H1 (cell line): ENCODE results near the gene PARP1. TPM values are rescaled to one million over a fixed set of nuclear protein-coding genes. Genes with fewer than 3 reads are reported as not detected.

Experiments
- CTCF ChIA-PET: fragments of 300-600 bp; sonication (Branson Sonifier 250); formaldehyde crosslinking; loops from one replicate; lab custom pipeline; 2021; ENCODE audit not compliant: partially characterized antibody; lab: Charles Lee
- POLR2A ChIA-PET: fragments of 300-600 bp; sonication (Branson Sonifier 250); formaldehyde crosslinking; loops from one replicate; lab custom pipeline; 2021; ENCODE audit warnings: inconsistent platforms; ENCODE audit not compliant: partially characterized antibody; lab: Charles Lee
- DNase-seq, 2 experiments: peaks; one replicate each; pipeline versions ENCODE4 v3.0.0 to v3.0.0-alpha.2; 2010 to 2022; ENCODE audit warnings: low spot score in 2 of 2, low read depth in 1 of 2, mixed read lengths in 1 of 2
- FAIRE-seq: peaks from 2 replicates; lab custom pipeline; 2011; peaks lifted over from hg19 to GRCh38; lab: Jason Lieb, UNC
- H2AFZ ChIP-seq: 2 replicates; pipeline ENCODE4 v1.8.1; 2012; ENCODE audit warnings: low read length, inconsistent platforms
- H2AK5ac ChIP-seq: 2 replicates; pipeline ENCODE4 v1.6.1; 2013; ENCODE audit warnings: low read depth, low read length
- H2BK120ac ChIP-seq: replicated peaks from 2 replicates; pipeline ENCODE3; 2013; ENCODE audit warnings: low read depth, low read length, inconsistent platforms
- H2BK12ac ChIP-seq: 2 replicates; pipeline ENCODE4 v1.6.1; 2013; ENCODE audit warnings: low read depth, low read length
- H2BK15ac ChIP-seq: 2 replicates; pipeline ENCODE4 v1.6.1; 2013; ENCODE audit warnings: low read length
- H2BK20ac ChIP-seq: 2 replicates; pipeline ENCODE4 v1.6.1; 2013; ENCODE audit warnings: low read length
- H2BK5ac ChIP-seq: 2 replicates; pipeline ENCODE4 v1.6.1; 2013; ENCODE audit warnings: low read depth, low read length
- H3K14ac ChIP-seq: 2 replicates; pipeline ENCODE4 v1.6.1; 2013; ENCODE audit warnings: inconsistent platforms; ENCODE audit not compliant: insufficient read length
- H3K18ac ChIP-seq: 2 replicates; pipeline ENCODE4 v1.6.1; 2013; ENCODE audit warnings: low read length; ENCODE audit errors: extremely low read depth
- H3K23ac ChIP-seq: 2 replicates; pipeline ENCODE4 v1.6.1; 2013; ENCODE audit warnings: inconsistent platforms; ENCODE audit not compliant: insufficient read length
- H3K23me2 ChIP-seq: 2 replicates; pipeline ENCODE4 v1.6.1; 2013; ENCODE audit warnings: low read depth, low read length
- H3K27ac ChIP-seq: 2 replicates; pipeline ENCODE4 v1.6.1; 2011; ENCODE audit warnings: low read depth, low read length, inconsistent platforms
- H3K27me3 ChIP-seq, 4 experiments: replicated peaks in 1 of 4; 1 replicate in 1 of 4; 2 replicates in 3 of 4; pipeline versions ENCODE4 v1.6.1 to v1.8.1; 2011 to 2013; ENCODE audit warnings: low read length in 3 of 4, mild to moderate bottlenecking in 3 of 4, inconsistent platforms in 2 of 4, mixed read lengths in 2 of 4, moderate library complexity in 1 of 4; ENCODE audit not compliant: control insufficient read depth in 3 of 4, insufficient read depth in 3 of 4; ENCODE audit errors: extremely low read depth in 1 of 4
- H3K36me3 ChIP-seq, 4 experiments: 2 replicates each; pipeline versions ENCODE4 v1.6.1 to v1.8.1; 2011 to 2013; ENCODE audit warnings: mild to moderate bottlenecking in 4 of 4, low read length in 3 of 4, moderate library complexity in 2 of 4, control low read depth in 1 of 4, inconsistent platforms in 1 of 4; ENCODE audit not compliant: insufficient read depth in 4 of 4, control insufficient read depth in 2 of 4
- H3K4ac ChIP-seq: replicated peaks from 2 replicates; pipeline ENCODE3; 2013; ENCODE audit warnings: low read length, low read depth, mixed read lengths, inconsistent platforms; ENCODE audit not compliant: insufficient read length
- H3K4me1 ChIP-seq, 4 experiments: replicated peaks in 1 of 4; 1 replicate in 1 of 4; 2 replicates in 3 of 4; pipeline versions ENCODE4 v1.6.1 to v1.8.1; 2011 to 2013; ENCODE audit warnings: low read length in 3 of 4, inconsistent platforms in 2 of 4, mixed read lengths in 1 of 4; ENCODE audit not compliant: insufficient read depth in 4 of 4, control insufficient read depth in 3 of 4
- H3K4me2 ChIP-seq, 2 experiments: 2 replicates each; pipeline versions ENCODE4 v1.6.1 to v1.8.1; 2011 to 2013; ENCODE audit warnings: low read depth in 2 of 2, low read length in 2 of 2, control low read depth in 1 of 2, inconsistent platforms in 1 of 2, mild to moderate bottlenecking in 1 of 2; ENCODE audit not compliant: insufficient read depth in 1 of 2
- H3K4me3 ChIP-seq, 4 experiments: fragments of 200-600, 300-600 bp in 1 of 4; sonication (generic), shearing (Covaris generic), sonication (Bioruptor Twin) in 1 of 4; 2 replicates each; pipeline versions ENCODE4 v1.5.1 to v1.8.1; 2011 to 2016; ENCODE audit warnings: low read length in 4 of 4, low read depth in 3 of 4, control low read depth in 2 of 4, inconsistent platforms in 2 of 4, mild to moderate bottlenecking in 2 of 4, mixed read lengths in 1 of 4, moderate library complexity in 1 of 4; ENCODE audit not compliant: insufficient read depth in 2 of 4; ENCODE audit errors: extremely low read depth in 1 of 4
- H3K56ac ChIP-seq: replicated peaks from 2 replicates; pipeline ENCODE3; 2013; ENCODE audit warnings: low read depth, mild to moderate bottlenecking, mixed read lengths, low read length, inconsistent platforms; ENCODE audit not compliant: insufficient read length
- H3K79me1 ChIP-seq: 2 replicates; pipeline ENCODE4 v1.6.1; 2013; ENCODE audit warnings: low read depth, low read length, control low read depth
- H3K79me2 ChIP-seq, 2 experiments: 2 replicates each; pipeline versions ENCODE4 v1.6.1 to v1.8.1; 2012 to 2013; ENCODE audit warnings: low read length in 2 of 2, mild to moderate bottlenecking in 2 of 2, inconsistent platforms in 1 of 2; ENCODE audit not compliant: insufficient read depth in 2 of 2, control insufficient read depth in 1 of 2
- H3K9ac ChIP-seq, 4 experiments: replicated peaks in 1 of 4; 1 replicate in 1 of 4; 2 replicates in 3 of 4; pipeline versions ENCODE4 v1.6.1 to v1.8.1; 2011 to 2013; ENCODE audit warnings: low read depth in 3 of 4, low read length in 3 of 4, control low read depth in 2 of 4, mild to moderate bottlenecking in 2 of 4, moderate library complexity in 2 of 4, inconsistent platforms in 1 of 4; ENCODE audit errors: extremely low read depth in 1 of 4
- H3K9me3 ChIP-seq, 2 experiments: 2 replicates each; pipeline versions ENCODE4 v1.6.1 to v1.8.1; 2012 to 2013; ENCODE audit warnings: mild to moderate bottlenecking in 2 of 2, moderate library complexity in 2 of 2, control low read depth in 1 of 2, inconsistent platforms in 1 of 2, low read depth in 1 of 2, low read length in 1 of 2, mixed read lengths in 1 of 2; ENCODE audit not compliant: insufficient read depth in 2 of 2
- H4K20me1 ChIP-seq, 2 experiments: replicated peaks in 1 of 2; 2 replicates each; pipeline versions ENCODE3 to v1.8.1; 2011 to 2013; ENCODE audit warnings: inconsistent platforms in 2 of 2, low read length in 2 of 2, mild to moderate bottlenecking in 1 of 2; ENCODE audit not compliant: insufficient read depth in 2 of 2, control insufficient read depth in 1 of 2
- H4K5ac ChIP-seq: 2 replicates; pipeline ENCODE4 v1.6.1; 2013; ENCODE audit warnings: low read length, low read depth, mixed read lengths, inconsistent platforms; ENCODE audit not compliant: insufficient read length
- H4K8ac ChIP-seq: 2 replicates; pipeline ENCODE4 v1.8.0; 2013; ENCODE audit warnings: mild to moderate bottlenecking, moderate library complexity, low read length, inconsistent platforms; ENCODE audit not compliant: insufficient read depth; ENCODE audit errors: extremely low read depth
- H4K91ac ChIP-seq: replicated peaks from 2 replicates; pipeline ENCODE3; 2013; ENCODE audit warnings: low read length, mixed read lengths, inconsistent platforms; ENCODE audit not compliant: insufficient read length
- ASH2L ChIP-seq: fragments of 200-600, 300-600 bp; sonication (generic); IDR thresholded peaks from one replicate; pipeline ENCODE4 v1.7.1; 2017; ENCODE audit warnings: low read length
- ATF2 ChIP-seq: IDR thresholded peaks from 2 replicates; pipeline ENCODE4 v1.6.1; 2012; ENCODE audit warnings: low read length, inconsistent platforms
- CHD2 ChIP-seq: IDR thresholded peaks from 2 replicates; pipeline ENCODE4 v1.6.1; 2012; ENCODE audit warnings: low read length, improper control_type of control experiment
- CREB1 ChIP-seq: IDR thresholded peaks from 2 replicates; pipeline ENCODE4 v1.6.1; 2012; ENCODE audit warnings: inconsistent platforms
- NRF1 ChIP-seq: IDR thresholded peaks from 2 replicates; pipeline ENCODE4 v1.6.1; 2011; ENCODE audit warnings: mild to moderate bottlenecking, low read depth, low read length, improper control_type of control experiment
- RFX5 ChIP-seq: IDR thresholded peaks from 2 replicates; pipeline ENCODE4 v1.6.1; 2011; ENCODE audit warnings: low read depth, low read length, improper control_type of control experiment, borderline replicate concordance
- RNF2 ChIP-seq: fragments of 200-900, 300-1000 bp; sonication (generic); IDR thresholded peaks from 2 replicates; pipeline ENCODE4 v1.7.1; 2016; ENCODE audit warnings: borderline replicate concordance, low read depth, mild to moderate bottlenecking, antibody characterized with exemption, low read length; ENCODE audit not compliant: poor library complexity, severe bottlenecking; ENCODE audit errors: missing control alignments
- RXRA ChIP-seq: IDR thresholded peaks from 2 replicates; pipeline ENCODE4 v1.6.1; 2011; ENCODE audit warnings: low read depth, mild to moderate bottlenecking, low read length, moderate library complexity; ENCODE audit not compliant: insufficient read depth
- TAF7 ChIP-seq: optimal IDR thresholded peaks from 2 replicates; pipeline ENCODE3; 2011; ENCODE audit warnings: low read depth, mild to moderate bottlenecking, inconsistent platforms, low read length, moderate library complexity, borderline replicate concordance
- YY1 ChIP-seq: IDR thresholded peaks from 2 replicates; pipeline ENCODE4 v1.6.1; 2011; ENCODE audit warnings: low read depth, mild to moderate bottlenecking, low read length
- WGBS, 2 experiments: shearing (Covaris generic) in 1 of 2; methylation state at CpG; one replicate each; pipeline versions ENCODE4 v1.1.6 to v1.1.7; 2013 to 2015; ENCODE audit warnings: low lambda C conversion rate in 2 of 2, mixed read lengths in 2 of 2, inconsistent platforms in 1 of 2, low coverage in 1 of 2, missing lambda C conversion rate in 1 of 2; ENCODE audit not compliant: insufficient replicate concordance in 2 of 2, insufficient coverage in 1 of 2, insufficient read length in 1 of 2; ENCODE audit errors: extremely low coverage in 1 of 2, missing lambda C conversion rate in 1 of 2; 5-methylcytosine and 5-hydroxymethylcytosine counted together
- polyA plus RNA-seq, 7 experiments: library from polyadenylated mRNA; depleted of rRNA in 3 of 7; stranded (reverse) in 5 of 7; unstranded in 2 of 7; fragments of >200 nt in 5 of 7; fragments of 200-250 nt in 2 of 7; gene quantifications; 1 replicate in 5 of 7; 2 replicates in 1 of 7; 4 replicates in 1 of 7; pipeline versions ENCODE4 v1.2.1 to v1.2.3, GENCODE V29; 2011 to 2013; ENCODE audit warnings: missing spikeins in 2 of 7, mixed read lengths in 2 of 7
- total RNA-seq: library from RNA; stranded (reverse); fragmentation: NEBNext Ultra II Directional; extraction: Animal tissue kit (Norgen Biotek cat#: 25700); gene quantifications from 2 replicates; pipeline ENCODE4 v1.2.1, GENCODE V29; 2021

PARP1 gene
- total and polyA plus RNA-seq, 2 of the 8 experiments (the other 6 are each of a cell fraction or from before 2014, with no cell fraction given): 416 to 441 TPM

GRCh38 chr1:226318471-226318870 lies 89.4 kb downstream of the PARP1 start:
- H2AFZ ChIP-seq: no peak overlapping the region
- CTCF ChIA-PET: interaction anchor here (2.0 kb wide), 1 partner anchor 15 kb away, joined by 6 read pairs; no protein-coding TSS in a partner anchor
- H3K27me3 ChIP-seq: no peaks in the 10 kb centered on the region
- H4K5ac ChIP-seq: no peak overlapping the region
- no peak overlapping the region for H3K56ac ChIP-seq
- H2BK15ac ChIP-seq: no peak overlapping the region
- H2AK5ac ChIP-seq: no peak overlapping the region
- no peak overlapping the region for H3K4me3 ChIP-seq
- H3K23ac ChIP-seq: no peak overlapping the region
- H3K23me2 ChIP-seq: no peaks in the 10 kb centered on the region
- H3K14ac ChIP-seq: no peak overlapping the region
- H2BK120ac ChIP-seq: no peak overlapping the region
- H3K79me2 ChIP-seq: no peaks in the 10 kb centered on the region
- DNase-seq (no peak), FAIRE-seq (no peak)
- no peak overlapping the region for H2BK20ac ChIP-seq
- no peak overlapping the region for H2BK12ac ChIP-seq
- H3K18ac ChIP-seq: no peak overlapping the region
- H4K8ac ChIP-seq: no peak overlapping the region
- POLR2A ChIA-PET: no interaction called here
- no peak overlapping the region for H3K9ac ChIP-seq
- WGBS, 2 experiments: 95% methylated on average over 5 of the region's 5 CpGs; no CpG with 5 or more reads in 1 of the 2 experiments
- no peak overlapping the region for H3K27ac ChIP-seq
- no peaks in the 10 kb centered on the region for H3K9me3 ChIP-seq
- no peak overlapping the region for H3K4ac ChIP-seq
- no peaks in the 10 kb centered on the region for H3K79me1 ChIP-seq
- no peaks in the 10 kb centered on the region for H4K20me1 ChIP-seq
- H4K91ac ChIP-seq: no peak overlapping the region
- no peak overlapping the region for H2BK5ac ChIP-seq
- no peak overlapping the region for H3K4me2 ChIP-seq
- H3K36me3 ChIP-seq: no peaks in the 10 kb centered on the region
- H3K4me1 ChIP-seq: no peaks in the 10 kb centered on the region
- no peak for TF ChIP-seq RFX5
- TF ChIP-seq ATF2: no peak
- TF ChIP-seq RXRA: no peak
- no peak for TF ChIP-seq CHD2
- no peak for TF ChIP-seq RNF2
- TF ChIP-seq ASH2L: no peak
- TF ChIP-seq TAF7: no peak
- no peak for TF ChIP-seq CREB1
- no peak for TF ChIP-seq NRF1
- no peak for TF ChIP-seq YY1
